GM12873 (cell line): ENCODE results near the gene TPCN1.

Experiments
- CTCF ChIP-seq: IDR thresholded peaks from 2 replicates; pipeline ENCODE4 v1.5.1; 2012; ENCODE audit warnings: low read depth, mild to moderate bottlenecking, moderate library complexity, low read length, control low read depth; ENCODE audit not compliant: insufficient read depth; ENCODE audit errors: missing control alignments

TPCN1 gene

GRCh38 chr12:113251404-113252070, 30.3 kb downstream of the TPCN1 start:
- no peak for TF ChIP-seq CTCF

GRCh38 chr12:113252494-113252893, 31.2 kb downstream of the TPCN1 start:
- no peak for TF ChIP-seq CTCF

GRCh38 chr12:113253532-113254285, 32.4 kb downstream of the TPCN1 start:
- no peak for TF ChIP-seq CTCF

GRCh38 chr12:113254298-113254697, 33.0 kb downstream of the TPCN1 start:
- no peak for TF ChIP-seq CTCF

- TF ChIP-seq CTCF: no peak
Observed at GRCh38 chr12:113257564-113257963, 36.3 kb downstream of the TPCN1 start.

- no peak for TF ChIP-seq CTCF
Observed at GRCh38 chr12:113260127-113260526, 38.9 kb downstream of the TPCN1 start.

- no peak for TF ChIP-seq CTCF
Observed at GRCh38 chr12:113260636-113261300, 39.5 kb downstream of the TPCN1 start.
